ENCODE results near the gene MALSU1. TPM values are rescaled to one million over a fixed set of nuclear protein-coding genes. Genes with fewer than 3 reads are reported as not detected.

The MALSU1 gene
- total and polyA plus RNA-seq, 2 experiments from 2014 or later = 61.8 to 92.6 TPM

DNA sequence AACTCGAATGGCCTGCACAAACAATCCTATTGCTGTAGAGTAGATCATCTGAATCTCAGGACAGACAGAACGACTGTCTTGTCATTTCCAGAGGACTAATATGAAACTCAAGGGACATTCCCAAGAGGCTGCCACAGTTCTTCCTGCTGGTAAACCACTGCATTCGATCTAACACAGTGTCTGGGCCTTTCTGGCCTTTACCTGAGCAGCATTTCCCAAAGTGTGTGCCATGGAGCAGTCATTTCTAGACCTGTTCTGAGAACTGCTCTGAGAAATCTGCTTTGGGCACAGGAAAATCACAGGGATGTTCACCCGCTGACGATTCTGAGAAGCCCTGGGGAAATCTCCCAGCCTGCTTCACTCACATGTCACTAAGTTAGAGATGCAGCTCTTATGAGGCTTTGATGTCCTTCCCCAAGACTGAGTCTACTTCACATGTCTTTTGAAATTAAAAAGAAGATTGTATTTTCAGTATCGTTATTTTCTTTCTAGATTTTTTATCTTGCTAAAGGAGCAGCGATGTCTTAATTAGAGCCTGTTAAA, 34.2 kb upstream of the MALSU1 start:
- H4K20me1 ChIP-seq (ENCODE audit: insufficient read depth, poor library complexity, severe bottlenecking) = no peaks in the 10 kb centered on the region
- H2AFZ ChIP-seq = no peak overlapping the region
- TF ChIP-seq, protein P1, sequence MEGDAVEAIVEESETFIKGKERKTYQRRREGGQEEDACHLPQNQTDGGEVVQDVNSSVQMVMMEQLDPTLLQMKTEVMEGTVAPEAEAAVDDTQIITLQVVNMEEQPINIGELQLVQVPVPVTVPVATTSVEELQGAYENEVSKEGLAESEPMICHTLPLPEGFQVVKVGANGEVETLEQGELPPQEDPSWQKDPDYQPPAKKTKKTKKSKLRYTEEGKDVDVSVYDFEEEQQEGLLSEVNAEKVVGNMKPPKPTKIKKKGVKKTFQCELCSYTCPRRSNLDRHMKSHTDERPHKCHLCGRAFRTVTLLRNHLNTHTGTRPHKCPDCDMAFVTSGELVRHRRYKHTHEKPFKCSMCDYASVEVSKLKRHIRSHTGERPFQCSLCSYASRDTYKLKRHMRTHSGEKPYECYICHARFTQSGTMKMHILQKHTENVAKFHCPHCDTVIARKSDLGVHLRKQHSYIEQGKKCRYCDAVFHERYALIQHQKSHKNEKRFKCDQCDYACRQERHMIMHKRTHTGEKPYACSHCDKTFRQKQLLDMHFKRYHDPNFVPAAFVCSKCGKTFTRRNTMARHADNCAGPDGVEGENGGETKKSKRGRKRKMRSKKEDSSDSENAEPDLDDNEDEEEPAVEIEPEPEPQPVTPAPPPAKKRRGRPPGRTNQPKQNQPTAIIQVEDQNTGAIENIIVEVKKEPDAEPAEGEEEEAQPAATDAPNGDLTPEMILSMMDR (IDR thresholded peaks at IDR 0.05; ENCODE audit: poor library complexity) = no peak
- TF ChIP-seq EZH2 (IDR thresholded peaks at IDR 0.05; ENCODE audit: borderline replicate concordance) (no peak), EZH2phosphoT487 (IDR thresholded peaks at IDR 0.05; ENCODE audit: low read depth, severe bottlenecking, unreplicated experiment) (no peak)
- no peaks in the 10 kb centered on the region for H3K27me3 ChIP-seq
- DNase-seq (ENCODE audit: low spot score) = no peak
- no peak overlapping the region for H3K4me3 ChIP-seq
- H3K9me3 ChIP-seq (ENCODE audit: low read depth) = no peaks in the 10 kb centered on the region
- no peak overlapping the region for H3K4me2 ChIP-seq
- 85% methylated on average over 7 of the region's 7 CpGs for WGBS (ENCODE audit: low lambda C conversion rate, missing lambda C conversion rate)
- no peaks in the 10 kb centered on the region for H3K4me1 ChIP-seq (ENCODE audit: insufficient read depth)
- no peak overlapping the region for H3K27ac ChIP-seq
- H3K36me3 ChIP-seq (replicated peaks; ENCODE audit: insufficient read depth, low read depth) = no peaks in the 10 kb centered on the region
- H3K79me2 ChIP-seq = no peaks in the 10 kb centered on the region
- H3K9me2 ChIP-seq (replicated peaks; ENCODE audit: insufficient read depth) = no peaks in the 10 kb centered on the region

DNA sequence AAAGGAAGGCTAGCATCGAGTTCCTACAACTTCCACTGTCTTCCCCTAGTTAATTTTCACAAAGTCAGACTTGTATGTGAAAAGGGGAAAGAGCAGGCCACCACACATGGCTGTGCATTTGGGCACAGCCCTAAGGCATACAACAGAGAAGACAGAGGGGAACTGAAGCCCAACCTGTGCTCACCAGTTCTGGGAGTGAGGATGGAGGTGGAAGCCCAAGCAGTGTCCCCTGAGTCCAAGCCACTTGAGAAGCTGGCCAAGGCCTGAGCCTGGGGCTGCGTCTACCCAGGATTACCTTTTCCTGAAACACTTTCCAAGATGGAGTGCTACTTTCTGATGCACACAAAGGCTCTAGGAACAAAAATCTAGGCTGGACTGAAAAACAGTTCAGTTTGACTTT, 32.2 kb upstream of the MALSU1 start:
- Histone ChIP-seq H3K4me1 (ENCODE audit: insufficient read depth) (no peaks in the 10 kb centered on the region), H3K36me3 (replicated peaks; ENCODE audit: insufficient read depth, low read depth) (no peaks in the 10 kb centered on the region), H4K20me1 (ENCODE audit: insufficient read depth, poor library complexity, severe bottlenecking) (no peaks in the 10 kb centered on the region), H3K4me3 (no peak overlapping the region), H2AFZ (no peak overlapping the region), H3K27me3 (no peaks in the 10 kb centered on the region), H3K27ac (no peak overlapping the region), H3K9me3 (ENCODE audit: low read depth) (no peaks in the 10 kb centered on the region), H3K4me2 (no peak overlapping the region), H3K79me2 (no peaks in the 10 kb centered on the region), H3K9me2 (replicated peaks; ENCODE audit: insufficient read depth) (no peaks in the 10 kb centered on the region)
- TF ChIP-seq EZH2 (IDR thresholded peaks at IDR 0.05; ENCODE audit: borderline replicate concordance) (no peak), EZH2phosphoT487 (IDR thresholded peaks at IDR 0.05; ENCODE audit: low read depth, severe bottlenecking, unreplicated experiment) (no peak)
- TF ChIP-seq, protein P1 (IDR thresholded peaks at IDR 0.05; ENCODE audit: poor library complexity) = no peak
- DNase-seq (ENCODE audit: low spot score) = no peak
- 82% methylated on average over 2 of the region's 2 CpGs for WGBS (ENCODE audit: low lambda C conversion rate, missing lambda C conversion rate)

GRCh38 chr7:23267357-23267756, 31.8 kb upstream of the MALSU1 start:
- TF ChIP-seq EZH2phosphoT487 (IDR thresholded peaks at IDR 0.05; ENCODE audit: low read depth, severe bottlenecking, unreplicated experiment) (no peak), EZH2 (IDR thresholded peaks at IDR 0.05; ENCODE audit: borderline replicate concordance) (no peak)
- TF ChIP-seq, protein P1 (IDR thresholded peaks at IDR 0.05; ENCODE audit: poor library complexity) = no peak
- Histone ChIP-seq H3K9me3 (ENCODE audit: low read depth) (no peaks in the 10 kb centered on the region), H3K27ac (no peak overlapping the region), H3K79me2 (no peaks in the 10 kb centered on the region), H3K4me1 (ENCODE audit: insufficient read depth) (no peaks in the 10 kb centered on the region), H3K4me3 (no peak overlapping the region), H3K36me3 (replicated peaks; ENCODE audit: insufficient read depth, low read depth) (no peaks in the 10 kb centered on the region), H4K20me1 (ENCODE audit: insufficient read depth, poor library complexity, severe bottlenecking) (no peaks in the 10 kb centered on the region), H3K27me3 (no peaks in the 10 kb centered on the region), H3K9me2 (replicated peaks; ENCODE audit: insufficient read depth) (no peaks in the 10 kb centered on the region), H3K4me2 (no peak overlapping the region), H2AFZ (no peak overlapping the region)
- no peak for DNase-seq (ENCODE audit: low spot score)
- WGBS (ENCODE audit: low lambda C conversion rate, missing lambda C conversion rate) = 89% methylated on average over 2 of the region's 2 CpGs

All from hepatocyte (in vitro differentiated cells).